ENCODE measurements around the gene AADACL4. TPM values are rescaled to one million over a fixed set of nuclear protein-coding genes. Genes with fewer than 3 reads are reported as not detected.

The AADACL4 gene
- polyA plus RNA-seq, 1 donor from 2014 or later, result not detected

DNA sequence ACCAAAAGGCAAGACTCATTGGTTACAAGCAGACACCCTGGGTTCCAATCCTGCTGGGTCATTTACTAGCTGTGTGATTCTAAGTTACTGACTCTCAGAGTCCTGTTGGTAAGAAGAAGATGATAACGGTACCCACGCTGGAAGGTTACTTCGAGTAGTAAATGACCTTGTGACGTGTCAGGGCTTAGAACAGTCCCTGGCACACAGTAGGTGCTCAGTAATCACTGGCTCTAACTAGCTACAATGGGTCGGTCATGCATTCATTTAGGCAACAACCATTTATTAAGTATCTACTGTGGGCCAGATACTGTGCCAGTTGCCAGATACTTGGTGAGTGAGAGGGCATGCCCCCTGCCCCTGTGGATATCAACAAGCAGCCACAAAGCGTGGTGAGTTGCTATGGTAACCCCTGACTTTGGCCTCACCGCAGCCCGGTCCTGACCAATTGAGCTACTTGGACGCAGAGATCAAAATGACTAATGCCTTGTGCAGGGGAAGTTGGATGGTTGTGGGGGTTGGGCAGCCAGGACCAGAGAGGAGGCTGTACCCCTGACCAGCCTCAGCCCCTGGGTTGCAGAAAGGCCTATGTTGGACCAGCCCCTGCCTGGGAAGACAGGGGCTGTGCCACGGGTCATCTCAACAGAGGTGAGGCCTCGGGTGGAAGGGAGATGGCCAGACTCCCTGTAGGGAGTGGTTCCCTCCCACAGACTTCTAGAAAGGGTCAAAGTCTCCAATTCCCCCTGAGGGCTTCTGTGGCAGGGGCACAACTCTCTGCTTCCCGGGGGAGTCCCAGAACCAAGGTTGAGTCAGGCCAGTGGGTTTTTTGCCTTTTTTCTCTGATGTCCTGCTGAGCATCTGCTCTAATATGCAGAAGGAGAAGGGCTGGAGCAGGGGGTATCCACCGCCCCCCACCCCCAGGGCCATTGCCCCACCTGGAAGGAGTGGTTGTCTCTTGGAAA lies 41.9 kb upstream of the AADACL4 start:
- TF ChIP-seq POLR2AphosphoS5 (IDR thresholded peaks at IDR 0.05) (no peak), TAF1 (IDR thresholded peaks at IDR 0.05; ENCODE audit: low read depth) (no peak), SMC3 (conservative IDR thresholded peaks at IDR 0.05; ENCODE audit: poor library complexity) (no peak), MXI1 (conservative IDR thresholded peaks at IDR 0.05; ENCODE audit: poor library complexity, severe bottlenecking) (no peak), EZH2 (IDR thresholded peaks at IDR 0.05; ENCODE audit: borderline replicate concordance, insufficient read depth, low read length, poor library complexity, severe bottlenecking) (no peak), RAD21 (conservative IDR thresholded peaks at IDR 0.05) (no peak), EP300 (conservative IDR thresholded peaks at IDR 0.05; ENCODE audit: poor library complexity, severe bottlenecking) (no peak)
- TF ChIP-seq, protein P1, sequence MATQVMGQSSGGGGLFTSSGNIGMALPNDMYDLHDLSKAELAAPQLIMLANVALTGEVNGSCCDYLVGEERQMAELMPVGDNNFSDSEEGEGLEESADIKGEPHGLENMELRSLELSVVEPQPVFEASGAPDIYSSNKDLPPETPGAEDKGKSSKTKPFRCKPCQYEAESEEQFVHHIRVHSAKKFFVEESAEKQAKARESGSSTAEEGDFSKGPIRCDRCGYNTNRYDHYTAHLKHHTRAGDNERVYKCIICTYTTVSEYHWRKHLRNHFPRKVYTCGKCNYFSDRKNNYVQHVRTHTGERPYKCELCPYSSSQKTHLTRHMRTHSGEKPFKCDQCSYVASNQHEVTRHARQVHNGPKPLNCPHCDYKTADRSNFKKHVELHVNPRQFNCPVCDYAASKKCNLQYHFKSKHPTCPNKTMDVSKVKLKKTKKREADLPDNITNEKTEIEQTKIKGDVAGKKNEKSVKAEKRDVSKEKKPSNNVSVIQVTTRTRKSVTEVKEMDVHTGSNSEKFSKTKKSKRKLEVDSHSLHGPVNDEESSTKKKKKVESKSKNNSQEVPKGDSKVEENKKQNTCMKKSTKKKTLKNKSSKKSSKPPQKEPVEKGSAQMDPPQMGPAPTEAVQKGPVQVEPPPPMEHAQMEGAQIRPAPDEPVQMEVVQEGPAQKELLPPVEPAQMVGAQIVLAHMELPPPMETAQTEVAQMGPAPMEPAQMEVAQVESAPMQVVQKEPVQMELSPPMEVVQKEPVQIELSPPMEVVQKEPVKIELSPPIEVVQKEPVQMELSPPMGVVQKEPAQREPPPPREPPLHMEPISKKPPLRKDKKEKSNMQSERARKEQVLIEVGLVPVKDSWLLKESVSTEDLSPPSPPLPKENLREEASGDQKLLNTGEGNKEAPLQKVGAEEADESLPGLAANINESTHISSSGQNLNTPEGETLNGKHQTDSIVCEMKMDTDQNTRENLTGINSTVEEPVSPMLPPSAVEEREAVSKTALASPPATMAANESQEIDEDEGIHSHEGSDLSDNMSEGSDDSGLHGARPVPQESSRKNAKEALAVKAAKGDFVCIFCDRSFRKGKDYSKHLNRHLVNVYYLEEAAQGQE (IDR thresholded peaks at IDR 0.05; ENCODE audit: borderline replicate concordance), result no peak
- TF ChIP-seq, protein P2, sequence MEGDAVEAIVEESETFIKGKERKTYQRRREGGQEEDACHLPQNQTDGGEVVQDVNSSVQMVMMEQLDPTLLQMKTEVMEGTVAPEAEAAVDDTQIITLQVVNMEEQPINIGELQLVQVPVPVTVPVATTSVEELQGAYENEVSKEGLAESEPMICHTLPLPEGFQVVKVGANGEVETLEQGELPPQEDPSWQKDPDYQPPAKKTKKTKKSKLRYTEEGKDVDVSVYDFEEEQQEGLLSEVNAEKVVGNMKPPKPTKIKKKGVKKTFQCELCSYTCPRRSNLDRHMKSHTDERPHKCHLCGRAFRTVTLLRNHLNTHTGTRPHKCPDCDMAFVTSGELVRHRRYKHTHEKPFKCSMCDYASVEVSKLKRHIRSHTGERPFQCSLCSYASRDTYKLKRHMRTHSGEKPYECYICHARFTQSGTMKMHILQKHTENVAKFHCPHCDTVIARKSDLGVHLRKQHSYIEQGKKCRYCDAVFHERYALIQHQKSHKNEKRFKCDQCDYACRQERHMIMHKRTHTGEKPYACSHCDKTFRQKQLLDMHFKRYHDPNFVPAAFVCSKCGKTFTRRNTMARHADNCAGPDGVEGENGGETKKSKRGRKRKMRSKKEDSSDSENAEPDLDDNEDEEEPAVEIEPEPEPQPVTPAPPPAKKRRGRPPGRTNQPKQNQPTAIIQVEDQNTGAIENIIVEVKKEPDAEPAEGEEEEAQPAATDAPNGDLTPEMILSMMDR (IDR thresholded peaks at IDR 0.05; ENCODE audit: poor library complexity, severe bottlenecking), result no peak
- H3K27me3 ChIP-seq (ENCODE audit: insufficient read depth, low read depth, low read length), result no peaks in the 10 kb centered on the region
- H3K79me2 ChIP-seq (replicated peaks; ENCODE audit: insufficient read depth, low read length), result no peaks in the 10 kb centered on the region
- no peaks in the 10 kb centered on the region for H3K9me3 ChIP-seq (ENCODE audit: low read length)
- H3K9ac ChIP-seq (ENCODE audit: low read length), result no peak overlapping the region
- H3K4me3 ChIP-seq (ENCODE audit: low read length), result no peak overlapping the region
- H2AFZ ChIP-seq (ENCODE audit: low read depth, low read length), result no peak overlapping the region
- H3K27ac ChIP-seq (ENCODE audit: low read length), result no peak overlapping the region
- H3K36me3 ChIP-seq (ENCODE audit: insufficient read depth, low read length), result no peaks in the 10 kb centered on the region
- H4K20me1 ChIP-seq (ENCODE audit: insufficient read depth), result no peaks in the 10 kb centered on the region
- no peaks in the 10 kb centered on the region for H3K9me2 ChIP-seq (ENCODE audit: insufficient read depth, low read length)
- no peaks in the 10 kb centered on the region for H3F3A ChIP-seq (ENCODE audit: insufficient read depth, low read length, poor library complexity, severe bottlenecking)
- no peak overlapping the region for H3K4me2 ChIP-seq (ENCODE audit: low read length)

DNA sequence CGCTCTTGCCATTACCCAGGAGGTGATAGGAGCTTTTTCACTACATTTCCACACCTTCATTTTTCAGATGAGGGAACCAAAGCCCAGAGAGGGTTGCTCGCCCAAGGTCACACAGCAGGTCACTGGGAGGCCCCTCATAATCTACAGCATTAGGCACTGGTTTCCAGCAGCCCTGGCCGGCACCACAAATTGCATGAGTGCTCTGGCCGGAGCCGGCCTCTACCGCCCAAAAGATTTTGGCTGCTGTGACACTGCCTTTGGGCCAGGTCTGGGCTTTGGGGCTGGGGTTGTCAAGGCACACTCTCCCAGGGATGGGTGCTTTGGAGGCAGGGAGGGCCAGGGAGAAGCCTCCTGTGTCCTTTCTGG lies 41.2 kb upstream of the AADACL4 start:
- Histone ChIP-seq H3K9me3 (ENCODE audit: low read length) (no peaks in the 10 kb centered on the region), H3K9ac (ENCODE audit: low read length) (no peak overlapping the region)
- TF ChIP-seq, protein P2 (IDR thresholded peaks at IDR 0.05; ENCODE audit: poor library complexity, severe bottlenecking), result no peak
- TF ChIP-seq EZH2 (IDR thresholded peaks at IDR 0.05; ENCODE audit: borderline replicate concordance, insufficient read depth, low read length, poor library complexity, severe bottlenecking), result no peak
- no peak for TF ChIP-seq TAF1 (IDR thresholded peaks at IDR 0.05; ENCODE audit: low read depth)
- TF ChIP-seq POLR2AphosphoS5 (IDR thresholded peaks at IDR 0.05), result no peak
- no peak for TF ChIP-seq SMC3 (conservative IDR thresholded peaks at IDR 0.05; ENCODE audit: poor library complexity)
- TF ChIP-seq, protein P1 (IDR thresholded peaks at IDR 0.05; ENCODE audit: borderline replicate concordance), result no peak
- no peak for TF ChIP-seq RAD21 (conservative IDR thresholded peaks at IDR 0.05)
- TF ChIP-seq MXI1 (conservative IDR thresholded peaks at IDR 0.05; ENCODE audit: poor library complexity, severe bottlenecking), result no peak
- TF ChIP-seq EP300 (conservative IDR thresholded peaks at IDR 0.05; ENCODE audit: poor library complexity, severe bottlenecking), result no peak

More for the DNA sequence above, 41.2 kb upstream of the AADACL4 start:
- Histone ChIP-seq H2AFZ (ENCODE audit: low read depth, low read length) (no peak overlapping the region), H3K79me2 (replicated peaks; ENCODE audit: insufficient read depth, low read length) (no peaks in the 10 kb centered on the region), H4K20me1 (ENCODE audit: insufficient read depth) (no peaks in the 10 kb centered on the region), H3K9me2 (ENCODE audit: insufficient read depth, low read length) (no peaks in the 10 kb centered on the region), H3K4me2 (ENCODE audit: low read length) (no peak overlapping the region), H3K27me3 (ENCODE audit: insufficient read depth, low read depth, low read length) (no peaks in the 10 kb centered on the region), H3K27ac (ENCODE audit: low read length) (no peak overlapping the region), H3K36me3 (ENCODE audit: insufficient read depth, low read length) (no peaks in the 10 kb centered on the region), H3F3A (ENCODE audit: insufficient read depth, low read length, poor library complexity, severe bottlenecking) (no peaks in the 10 kb centered on the region), H3K4me3 (ENCODE audit: low read length) (no peak overlapping the region)
